ENCODE results near the gene ACAA2. TPM values are rescaled to one million over a fixed set of nuclear protein-coding genes. Genes with fewer than 3 reads are reported as not detected.

Gene ACAA2
- polyA plus RNA-seq, 2 of the 4 experiments (the other 2 are of a cell fraction) = 30.9 to 47.5 TPM

Small RNA genes lying within 50 kb of the gene (small RNA-seq; reads per million reads assigned to genes)
- 0 reads per million in 6 experiments for gene RF00283
- 0 reads per million in 6 experiments for gene SCARNA17

Measured in A549 (cell line).